Epithelial cell of prostate (primary cell): Measurements from ENCODE around the gene MACROD2.
A peak's percentile ranks its signal among the peaks of the same experiment; 100 is the strongest.
"Not testable (repeated sequence)": the region's sequence is repeated elsewhere in the genome, so short reads cannot be mapped to it uniquely, and the experiment has no call there.

ENCODE experiments used
- DNase-seq: peaks from one replicate; pipeline ENCODE4 v3.0.0-alpha.2; 2011; ENCODE audit warnings: low read depth, low spot score
- H3K27ac ChIP-seq: fragments of 450-650 bp; 2 replicates; pipeline ENCODE4 v1.5.1; 2017; ENCODE audit warnings: mild to moderate bottlenecking

MACROD2 gene

GRCh38 chr20:15795305-15796019 is 1800.1 kb downstream of the MACROD2 start:
- H3K27ac ChIP-seq = no peak overlapping the region
- DNase-seq = no peak

- no peak overlapping the region for H3K27ac ChIP-seq
These were observed 1804.6 kb downstream of the MACROD2 start for GRCh38 chr20:15799871-15800270.

GRCh38 chr20:15802020-15802419 is 1806.7 kb downstream of the MACROD2 start:
- no peak for DNase-seq
- no peak overlapping the region for H3K27ac ChIP-seq

More at GRCh38 chr20:15799871-15800270, 1804.6 kb downstream of the MACROD2 start:
- no peak for DNase-seq

GRCh38 chr20:15805154-15805553 is 1809.8 kb downstream of the MACROD2 start:
- H3K27ac ChIP-seq = no peak overlapping the region
- DNase-seq = no peak

- no peak overlapping the region for H3K27ac ChIP-seq
- no peak for DNase-seq
These were observed 1810.8 kb downstream of the MACROD2 start for GRCh38 chr20:15806105-15806504.

- no peak for DNase-seq
- H3K27ac ChIP-seq = no peak overlapping the region
These were observed 1812.0 kb downstream of the MACROD2 start for GRCh38 chr20:15807271-15807670.

GRCh38 chr20:15807771-15808170 is 1812.5 kb downstream of the MACROD2 start:
- not testable (repeated sequence) for DNase-seq

GRCh38 chr20:15811951-15812350 is 1816.6 kb downstream of the MACROD2 start:
- DNase-seq = no peak
- no peak overlapping the region for H3K27ac ChIP-seq

More at GRCh38 chr20:15807771-15808170, 1812.5 kb downstream of the MACROD2 start:
- H3K27ac ChIP-seq = not testable (repeated sequence)

- H3K27ac ChIP-seq = peak overlapping the region; percentile 37
- DNase-seq = no peak
These were observed 1817.4 kb downstream of the MACROD2 start for GRCh38 chr20:15812696-15813095.

- DNase-seq = no peak
- H3K27ac ChIP-seq = no peak overlapping the region
These were observed 1819.0 kb downstream of the MACROD2 start for GRCh38 chr20:15814360-15814759.

GRCh38 chr20:15814911-15815310 is 1819.6 kb downstream of the MACROD2 start:
- no peak overlapping the region for H3K27ac ChIP-seq
- DNase-seq = peak; percentile 31

- no peak overlapping the region for H3K27ac ChIP-seq
- DNase-seq = no peak
These were observed 1822.0 kb downstream of the MACROD2 start for GRCh38 chr20:15817351-15817750.

GRCh38 chr20:15818651-15819071 is 1823.3 kb downstream of the MACROD2 start:
- no peak overlapping the region for H3K27ac ChIP-seq
- peak; percentile 33 for DNase-seq

GRCh38 chr20:15823718-15824117 is 1828.4 kb downstream of the MACROD2 start:
- no peak overlapping the region for H3K27ac ChIP-seq
- no peak for DNase-seq

- no peak overlapping the region for H3K27ac ChIP-seq
- DNase-seq = no peak
These were observed 1832.3 kb downstream of the MACROD2 start for GRCh38 chr20:15827628-15828027.

- no peak overlapping the region for H3K27ac ChIP-seq
- peak; percentile 39 for DNase-seq
These were observed 1835.9 kb downstream of the MACROD2 start for GRCh38 chr20:15831201-15831600.

- no peak for DNase-seq
- no peak overlapping the region for H3K27ac ChIP-seq
These were observed 1837.2 kb downstream of the MACROD2 start for GRCh38 chr20:15832512-15832911.

GRCh38 chr20:15834857-15835256 is 1839.5 kb downstream of the MACROD2 start:
- H3K27ac ChIP-seq = no peak overlapping the region
- no peak for DNase-seq

GRCh38 chr20:15835811-15836210 is 1840.5 kb downstream of the MACROD2 start:
- DNase-seq = no peak
- no peak overlapping the region for H3K27ac ChIP-seq

GRCh38 chr20:15836634-15837033 is 1841.3 kb downstream of the MACROD2 start:
- no peak for DNase-seq
- no peak overlapping the region for H3K27ac ChIP-seq

- no peak for DNase-seq
- H3K27ac ChIP-seq = no peak overlapping the region
These were observed 1842.2 kb downstream of the MACROD2 start for GRCh38 chr20:15837563-15837962.

- DNase-seq = no peak
These were observed 1843.2 kb downstream of the MACROD2 start for GRCh38 chr20:15838466-15838865.

More at GRCh38 chr20:15838466-15838865, 1843.2 kb downstream of the MACROD2 start:
- H3K27ac ChIP-seq = no peak overlapping the region
